GM12892 (cell line): Measurements from ENCODE around the gene TTC27.
"Not testable (repeated sequence)": the region's sequence is repeated elsewhere in the genome, so short reads cannot be mapped to it uniquely, and the experiment has no call there.

Source experiments
- DNase-seq: peaks from one replicate; pipeline ENCODE4 v3.0.0; 2011; ENCODE audit not compliant: insufficient read length
- FAIRE-seq: peaks from 2 replicates; lab custom pipeline; 2011; peaks lifted over from hg19 to GRCh38; lab: Jason Lieb, UNC
- POLR2A ChIP-seq: IDR thresholded peaks from 2 replicates; pipeline ENCODE4 v1.6.1; 2011; ENCODE audit warnings: low read depth, low read length, control low read depth
- POLR2AphosphoS5 ChIP-seq: IDR thresholded peaks from 2 replicates; pipeline ENCODE4 v1.6.1; 2011; ENCODE audit warnings: low read depth, low read length, control low read depth
- TAF1 ChIP-seq: IDR thresholded peaks from 2 replicates; pipeline ENCODE4 v1.6.1; 2011; ENCODE audit warnings: low read depth, mild to moderate bottlenecking, control low read depth, low read length, borderline replicate concordance

The TTC27 gene

GRCh38 chr2:32714521-32714920, 86.7 kb downstream of the TTC27 start:
- no peak for DNase-seq
- no peak for FAIRE-seq
- no peak for TF ChIP-seq POLR2A
- no peak for TF ChIP-seq TAF1
- no peak for TF ChIP-seq POLR2AphosphoS5

GRCh38 chr2:32715391-32715841, 87.6 kb downstream of the TTC27 start:
- FAIRE-seq = peak; percentile 42
- DNase-seq = no peak
- TF ChIP-seq POLR2A (no peak), TAF1 (no peak), POLR2AphosphoS5 (no peak)

- DNase-seq = no peak
- no peak for TF ChIP-seq POLR2A
- TF ChIP-seq POLR2AphosphoS5 = no peak
- no peak for TF ChIP-seq TAF1
- FAIRE-seq = no peak
Observed at GRCh38 chr2:32715981-32716380, 88.1 kb downstream of the TTC27 start.

GRCh38 chr2:32716598-32716997, 88.7 kb downstream of the TTC27 start:
- no peak for DNase-seq
- FAIRE-seq = no peak
- no peak for TF ChIP-seq POLR2AphosphoS5
- no peak for TF ChIP-seq POLR2A
- TF ChIP-seq TAF1 = no peak

- FAIRE-seq = no peak
- DNase-seq = no peak
- TF ChIP-seq TAF1 (no peak), POLR2AphosphoS5 (no peak), POLR2A (no peak)
Observed at GRCh38 chr2:32718752-32719151, 90.9 kb downstream of the TTC27 start.

- no peak for FAIRE-seq
- no peak for DNase-seq
- TF ChIP-seq POLR2AphosphoS5 (no peak), POLR2A (no peak), TAF1 (no peak)
Observed at GRCh38 chr2:32719430-32719829, 91.6 kb downstream of the TTC27 start.

GRCh38 chr2:32719933-32720716, 92.3 kb downstream of the TTC27 start:
- FAIRE-seq (no peak), DNase-seq (no peak)
- no peak for TF ChIP-seq POLR2A
- TF ChIP-seq TAF1 = no peak
- TF ChIP-seq POLR2AphosphoS5 = no peak

- FAIRE-seq = no peak
Observed at GRCh38 chr2:32720771-32721170, 92.9 kb downstream of the TTC27 start.

GRCh38 chr2:32721376-32721775, 93.5 kb downstream of the TTC27 start:
- no peak for TF ChIP-seq POLR2AphosphoS5
- no peak for TF ChIP-seq POLR2A
- TF ChIP-seq TAF1 = no peak
- FAIRE-seq (no peak), DNase-seq (no peak)

More at GRCh38 chr2:32720771-32721170, 92.9 kb downstream of the TTC27 start:
- DNase-seq = no peak
- TF ChIP-seq POLR2AphosphoS5 = no peak
- no peak for TF ChIP-seq POLR2A
- TF ChIP-seq TAF1 = no peak

- DNase-seq (no peak), FAIRE-seq (no peak)
- TF ChIP-seq POLR2AphosphoS5 (no peak), POLR2A (no peak), TAF1 (no peak)
Observed at GRCh38 chr2:32723467-32724079, 95.7 kb downstream of the TTC27 start.

- FAIRE-seq, DNase-seq: not testable (repeated sequence)
Observed at GRCh38 chr2:32726678-32727077, 98.8 kb downstream of the TTC27 start.

- FAIRE-seq = no peak
- TF ChIP-seq POLR2AphosphoS5 (no peak), TAF1 (no peak), POLR2A (no peak)
- DNase-seq = no peak
Observed at GRCh38 chr2:32727157-32727556, 99.3 kb downstream of the TTC27 start.

- DNase-seq, FAIRE-seq: not testable (repeated sequence)
Observed at GRCh38 chr2:32730958-32731357, 103.1 kb downstream of the TTC27 start.
